Stimulated activated CD4-positive, alpha-beta T cell treated with anti-CD3 and anti-CD28 coated beads, Interleukin-1b, Interleukin-23, amount 100 ng/mL, for 48 hours (primary cell): ENCODE data around the gene NELFCD.
"Not testable (repeated sequence)": the region's sequence is repeated elsewhere in the genome, so short reads cannot be mapped to it uniquely, and the experiment has no call there.

Experiments
- DNase-seq: peaks from one replicate; pipeline ENCODE4 v3.0.0-alpha.2; 2020

Gene NELFCD

GRCh38 chr20:58980711-58981627, at the start of gene NELFCD:
TSS of gene NELFCD (plus strand) at chr20:58981256. CDS start at chr20:58981310, 54 bp downstream.
- peak; percentile 85 for DNase-seq

- DNase-seq: no peak
Observed at GRCh38 chr20:58932170-58932569, 48.9 kb upstream of the NELFCD start.

- DNase-seq: no peak
Observed at GRCh38 chr20:58938078-58938477, 43.0 kb upstream of the NELFCD start.

GRCh38 chr20:58938541-58938940, 42.5 kb upstream of the NELFCD start:
- no peak for DNase-seq

- no peak for DNase-seq
Observed at GRCh38 chr20:58941471-58941870, 39.6 kb upstream of the NELFCD start.

- DNase-seq: no peak
Observed at GRCh38 chr20:58942549-58942948, 38.5 kb upstream of the NELFCD start.

GRCh38 chr20:58944610-58945009, 36.4 kb upstream of the NELFCD start:
- DNase-seq: no peak

GRCh38 chr20:58945965-58946631, 35.0 kb upstream of the NELFCD start:
- DNase-seq: no peak

- not testable (repeated sequence) for DNase-seq
Observed at GRCh38 chr20:58947797-58948388, 33.2 kb upstream of the NELFCD start.

- no peak for DNase-seq
Observed at GRCh38 chr20:58950603-58951002, 30.5 kb upstream of the NELFCD start.

GRCh38 chr20:58953050-58953449, 28.0 kb upstream of the NELFCD start:
- DNase-seq: no peak

- no peak for DNase-seq
Observed at GRCh38 chr20:58956078-58956477, 25.0 kb upstream of the NELFCD start.

GRCh38 chr20:58959652-58960051, 21.4 kb upstream of the NELFCD start:
- DNase-seq: no peak

- DNase-seq: no peak
Observed at GRCh38 chr20:58963060-58963584, 17.9 kb upstream of the NELFCD start.

GRCh38 chr20:58963922-58964321, 17.1 kb upstream of the NELFCD start:
- not testable (repeated sequence) for DNase-seq

GRCh38 chr20:58965270-58966064, 15.6 kb upstream of the NELFCD start:
- no peak for DNase-seq

- no peak for DNase-seq
Observed at GRCh38 chr20:58967652-58968429, 13.2 kb upstream of the NELFCD start.

- DNase-seq: no peak
Observed at GRCh38 chr20:58969439-58969838, 11.6 kb upstream of the NELFCD start.

GRCh38 chr20:58970146-58970545, 10.9 kb upstream of the NELFCD start:
- DNase-seq: no peak

- no peak for DNase-seq
Observed at GRCh38 chr20:58971429-58971828, 9.6 kb upstream of the NELFCD start.

GRCh38 chr20:58973179-58973578, 7.9 kb upstream of the NELFCD start:
- DNase-seq: no peak

GRCh38 chr20:58973866-58974265, 7.2 kb upstream of the NELFCD start:
- no peak for DNase-seq
